RPMI8226 (cell line): ENCODE data around the gene ZNF700.
"Not testable (repeated sequence)": the region's sequence is repeated elsewhere in the genome, so short reads cannot be mapped to it uniquely, and the experiment has no call there.

ENCODE experiments used
- DNase-seq: peaks from one replicate; pipeline ENCODE4 v3.0.0-alpha.2; 2015

The ZNF700 gene

DNA sequence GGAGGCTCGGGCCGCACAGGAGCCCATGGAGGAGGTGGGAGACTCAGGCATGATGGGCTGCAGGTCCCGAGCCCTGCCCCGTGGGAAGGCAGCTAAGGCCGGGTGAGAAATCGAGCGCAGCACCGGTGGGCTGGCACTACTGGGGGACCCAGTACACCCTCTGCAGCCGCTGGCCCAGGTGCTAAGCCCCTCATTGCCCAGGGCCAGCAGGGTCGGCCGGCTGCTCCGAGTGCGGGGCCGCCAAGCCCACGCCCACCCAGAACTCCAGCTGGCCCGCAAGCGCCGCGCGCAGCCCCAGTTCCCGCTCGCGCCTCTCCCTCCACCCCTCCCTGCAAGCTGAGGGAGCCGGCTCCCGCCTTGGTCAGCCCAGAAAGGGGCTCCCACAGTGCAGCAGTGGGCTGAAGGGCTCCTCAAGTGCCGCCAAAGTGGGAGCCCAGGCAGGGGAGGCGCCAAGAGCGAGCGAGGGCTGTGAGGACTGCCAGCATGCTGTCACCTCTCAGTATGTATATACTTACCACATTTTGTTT lies 16.5 kb downstream of the ZNF700 start:
- DNase-seq = not testable (repeated sequence)

DNA sequence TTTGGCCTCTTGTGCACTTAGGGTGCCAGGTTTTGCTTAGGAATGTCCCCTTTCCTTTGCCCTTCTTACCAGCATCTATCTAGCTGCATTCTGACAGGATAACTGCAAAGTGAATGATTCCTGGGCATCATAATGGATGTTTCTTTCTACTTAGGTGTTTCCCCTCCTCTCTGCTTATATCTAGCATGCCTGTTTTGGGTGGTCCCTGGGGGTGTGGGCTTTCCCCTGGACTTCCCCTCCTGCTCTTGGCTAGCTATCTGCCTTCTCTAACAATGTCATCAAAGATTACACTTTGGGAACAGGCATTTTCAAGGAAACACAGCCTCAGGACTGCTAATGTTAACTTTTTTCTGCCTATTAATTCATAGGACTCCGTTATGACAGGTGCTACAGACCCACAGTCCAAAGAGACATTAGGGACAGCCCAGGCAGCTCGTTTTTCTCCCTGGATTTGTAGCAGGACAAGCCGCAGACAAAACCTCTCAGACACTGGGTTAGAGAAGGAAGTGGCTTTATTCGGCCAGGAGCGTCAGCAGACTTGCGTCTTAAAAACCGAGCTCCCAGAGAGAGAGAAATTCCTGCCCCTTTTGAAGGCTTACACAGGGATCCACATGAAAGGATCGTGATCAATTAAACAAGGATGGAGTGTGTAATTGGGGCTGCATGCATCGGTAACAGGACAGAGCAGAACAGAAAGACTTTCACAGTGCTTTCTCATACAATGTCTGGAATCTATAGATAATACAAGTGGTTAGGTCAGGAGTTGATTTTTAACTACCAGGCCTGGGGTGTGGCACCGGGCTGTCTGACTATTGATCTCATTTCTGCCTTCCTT lies 17.3 kb downstream of the ZNF700 start:
- DNase-seq = no peak

DNA sequence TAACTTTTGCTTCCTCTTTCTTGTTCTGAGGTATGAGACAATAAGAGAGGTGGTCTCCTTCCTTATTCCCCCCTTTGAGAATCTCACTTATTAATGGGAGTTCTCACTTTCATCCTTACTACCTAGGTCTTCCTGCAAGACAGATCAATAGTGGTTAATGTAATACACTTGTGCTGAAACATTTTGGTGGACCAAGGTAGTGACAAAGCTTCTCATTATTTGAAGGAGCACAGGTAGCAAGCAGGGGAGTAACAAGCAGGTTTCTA lies 17.9 kb downstream of the ZNF700 start:
- DNase-seq = no peak

DNA sequence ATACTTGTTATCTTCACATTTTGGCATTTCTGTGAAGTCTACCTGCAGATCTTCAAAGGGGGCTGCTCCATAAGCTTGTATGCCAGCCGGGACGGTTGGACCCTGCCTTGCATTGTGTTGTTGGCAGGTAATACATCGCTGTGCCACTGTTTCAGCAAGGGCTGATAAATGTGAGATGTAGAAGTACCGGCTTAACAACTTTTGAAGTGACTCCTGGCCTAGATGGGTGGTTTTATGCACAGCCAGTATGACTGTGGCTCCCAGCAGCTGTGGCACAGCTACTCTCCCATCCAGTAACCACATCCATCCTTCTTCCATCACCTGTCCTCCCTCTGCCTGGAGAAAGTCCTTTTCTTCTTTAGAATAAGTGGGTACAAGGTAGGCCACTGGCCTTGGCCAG lies 19.7 kb downstream of the ZNF700 start:
- DNase-seq = no peak

DNA sequence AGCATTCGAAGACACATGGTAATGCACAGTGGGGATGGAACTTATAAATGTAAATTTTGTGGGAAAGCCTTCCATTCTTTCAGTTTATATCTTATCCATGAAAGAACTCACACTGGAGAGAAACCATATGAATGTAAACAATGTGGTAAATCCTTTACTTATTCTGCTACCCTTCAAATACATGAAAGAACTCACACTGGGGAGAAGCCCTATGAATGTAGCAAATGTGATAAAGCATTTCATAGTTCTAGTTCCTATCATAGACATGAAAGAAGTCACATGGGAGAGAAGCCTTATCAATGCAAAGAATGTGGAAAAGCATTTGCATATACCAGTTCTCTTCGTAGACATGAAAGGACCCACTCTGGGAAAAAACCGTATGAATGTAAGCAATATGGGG lies 23.7 kb downstream of the ZNF700 start:
- no peak for DNase-seq

DNA sequence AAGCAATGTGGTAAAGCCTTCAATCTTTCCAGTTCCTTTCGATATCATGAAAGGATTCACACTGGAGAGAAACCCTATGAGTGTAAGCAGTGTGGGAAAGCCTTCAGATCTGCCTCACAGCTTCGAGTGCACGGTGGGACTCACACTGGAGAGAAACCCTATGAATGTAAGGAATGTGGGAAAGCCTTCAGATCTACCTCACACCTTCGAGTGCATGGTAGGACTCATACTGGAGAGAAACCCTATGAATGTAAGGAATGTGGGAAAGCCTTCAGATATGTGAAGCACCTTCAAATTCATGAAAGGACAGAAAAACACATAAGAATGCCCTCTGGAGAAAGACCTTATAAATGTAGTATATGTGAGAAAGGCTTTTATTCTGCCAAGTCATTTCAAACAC lies 24.3 kb downstream of the ZNF700 start:
- DNase-seq = no peak

DNA sequence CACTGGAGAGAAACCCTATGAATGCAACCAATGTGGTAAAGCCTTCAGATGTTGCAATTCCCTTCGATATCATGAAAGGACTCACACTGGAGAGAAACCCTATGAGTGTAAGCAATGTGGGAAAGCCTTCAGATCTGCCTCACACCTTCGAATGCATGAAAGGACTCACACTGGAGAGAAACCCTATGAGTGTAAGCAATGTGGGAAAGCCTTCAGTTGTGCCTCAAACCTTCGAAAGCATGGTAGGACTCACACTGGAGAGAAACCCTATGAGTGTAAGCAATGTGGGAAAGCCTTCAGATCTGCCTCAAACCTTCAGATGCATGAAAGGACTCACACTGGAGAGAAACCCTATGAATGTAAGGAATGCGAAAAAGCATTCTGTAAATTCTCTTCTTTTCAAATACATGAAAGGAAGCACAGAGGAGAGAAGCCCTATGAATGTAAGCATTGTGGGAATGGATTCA lies 24.7 kb downstream of the ZNF700 start:
- not testable (repeated sequence) for DNase-seq

DNA sequence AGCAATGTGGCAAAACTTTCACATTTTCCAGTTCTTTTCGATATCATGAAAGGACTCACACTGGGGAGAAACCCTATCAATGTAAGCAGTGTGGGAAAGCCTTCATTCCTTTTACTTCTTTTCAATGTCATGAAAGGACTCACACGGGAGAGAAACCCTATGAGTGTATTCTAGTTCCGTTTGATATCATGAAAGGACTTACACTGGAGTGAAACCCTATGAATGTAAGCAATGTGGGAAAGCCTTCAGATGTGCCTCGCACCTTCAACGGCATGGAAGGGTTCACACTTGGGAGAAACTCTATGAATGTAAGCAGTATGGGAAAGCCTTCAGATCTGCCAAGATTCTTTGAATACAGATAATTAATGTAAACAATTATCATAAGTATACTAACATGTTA lies 25.4 kb downstream of the ZNF700 start:
- DNase-seq = no peak

DNA sequence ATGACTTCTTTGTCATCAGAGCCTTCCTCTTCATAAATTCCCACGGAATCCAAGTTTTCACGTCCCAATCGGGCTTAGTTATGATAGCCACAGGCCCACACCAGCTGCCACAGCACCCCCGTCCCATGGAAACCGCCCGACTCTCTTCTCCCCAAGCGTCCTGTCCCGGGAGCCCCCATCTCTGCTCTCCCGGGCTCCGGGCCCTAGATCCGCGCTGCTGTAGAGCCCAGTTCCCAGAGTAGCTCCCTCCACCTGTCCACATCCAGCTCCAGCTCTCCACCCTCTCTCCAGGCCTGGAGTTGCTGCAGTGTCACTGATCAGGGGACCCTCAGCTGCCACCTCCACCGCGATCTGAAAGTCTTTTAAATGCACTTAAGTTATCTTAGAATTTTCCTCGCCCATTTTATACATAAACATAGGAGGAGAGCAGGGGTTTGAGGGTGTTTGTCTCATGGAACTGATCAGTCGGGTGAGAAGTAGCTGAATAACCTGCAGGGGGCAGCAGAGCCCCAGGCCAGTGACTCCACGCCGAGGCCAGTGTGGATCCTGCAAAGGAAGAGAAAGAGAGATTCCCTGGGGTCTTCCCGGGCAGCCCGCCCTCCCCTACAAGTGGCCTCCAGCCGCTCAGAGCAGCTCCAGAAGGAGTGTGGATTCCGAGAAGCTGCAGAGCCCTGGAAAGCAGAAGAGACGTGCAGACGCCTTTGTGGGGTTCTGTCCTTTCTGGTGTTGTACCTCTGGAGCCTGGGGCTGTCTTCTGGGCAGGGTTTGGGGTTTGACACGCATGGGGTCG lies 38.9 kb downstream of the ZNF700 start:
- DNase-seq = peak; percentile 79

DNA sequence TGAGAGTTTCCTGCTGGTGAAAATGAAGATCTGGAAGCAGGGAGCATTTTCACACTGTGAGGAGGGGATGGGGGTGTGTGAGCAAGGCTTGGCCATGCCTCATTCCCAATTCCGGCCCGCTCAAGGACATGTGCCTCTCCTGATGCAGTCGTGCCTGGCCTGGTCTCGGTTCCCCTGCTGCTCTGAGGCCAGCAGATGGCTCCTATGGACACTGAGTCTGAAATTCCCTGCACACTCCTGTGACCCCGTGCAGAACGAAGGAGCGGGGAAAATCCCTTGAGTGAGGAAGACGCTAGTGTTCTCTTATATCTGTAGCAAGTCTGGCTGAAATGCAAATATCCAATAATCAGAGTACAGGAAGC lies 39.6 kb downstream of the ZNF700 start:
- no peak for DNase-seq

DNA sequence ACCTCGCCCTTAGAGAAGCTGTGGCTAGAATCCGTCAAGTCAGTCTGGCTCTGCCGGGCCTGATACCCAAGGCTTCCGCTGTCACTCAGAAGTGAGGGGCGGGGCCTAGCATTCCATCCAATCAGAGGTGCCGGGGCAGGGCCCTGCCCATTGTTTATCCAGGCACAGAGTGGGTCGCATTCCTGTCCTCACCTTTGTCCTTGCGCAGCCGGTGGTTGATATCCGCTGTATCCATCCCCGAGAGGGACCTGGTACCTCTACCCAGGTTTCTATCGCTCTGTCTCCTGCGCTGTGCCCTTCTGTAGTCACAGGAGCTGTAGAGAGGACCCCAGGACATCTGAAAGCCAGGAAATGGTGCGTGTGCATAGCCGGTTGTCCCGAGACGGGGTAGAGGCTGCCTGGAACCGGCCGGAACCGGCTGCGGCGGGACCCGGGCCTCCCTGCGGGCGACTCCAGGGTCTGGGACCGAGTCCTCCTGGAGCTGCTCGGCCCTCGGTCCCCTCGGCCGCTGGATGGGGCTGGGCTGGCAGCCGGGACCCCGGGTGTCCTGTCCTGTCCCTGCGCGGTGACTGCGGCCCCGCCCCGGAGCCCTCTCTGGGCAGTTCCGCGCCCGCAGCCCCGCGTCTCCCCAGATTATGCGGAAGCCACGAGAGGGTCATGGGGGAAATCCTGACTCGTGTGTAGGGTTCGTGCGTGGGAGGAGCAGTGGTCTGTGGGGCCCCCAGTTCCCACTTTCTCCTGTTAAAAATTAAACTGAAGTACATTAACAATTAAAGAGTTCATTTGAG lies 40.1 kb downstream of the ZNF700 start, which contains the start of gene ZNF763:
TSS of gene ZNF763 (plus strand) at position 183 of the 788 bp plus-strand sequence. CDS start at position 352, 169 bp downstream.
- DNase-seq = peak; percentile 94

DNA sequence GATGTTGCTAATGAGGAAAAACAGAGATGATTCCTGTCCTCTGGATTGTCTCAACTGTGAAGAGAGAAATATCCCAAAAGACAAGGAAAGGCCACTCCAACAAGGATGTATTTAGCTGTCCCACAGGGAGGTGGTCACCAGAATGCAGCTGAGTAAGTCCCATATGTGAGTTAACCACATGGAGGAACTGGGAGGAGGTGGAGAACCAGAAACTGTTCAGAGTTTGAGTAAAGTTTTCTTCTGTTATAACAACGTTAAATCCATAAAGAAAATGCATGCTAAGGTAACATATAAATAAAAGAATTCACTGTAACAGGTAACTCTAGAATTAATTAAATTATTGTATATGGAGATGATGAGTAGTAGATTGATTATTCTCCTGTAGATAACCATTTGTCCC lies 45.3 kb downstream of the ZNF700 start:
- no peak for DNase-seq

DNA sequence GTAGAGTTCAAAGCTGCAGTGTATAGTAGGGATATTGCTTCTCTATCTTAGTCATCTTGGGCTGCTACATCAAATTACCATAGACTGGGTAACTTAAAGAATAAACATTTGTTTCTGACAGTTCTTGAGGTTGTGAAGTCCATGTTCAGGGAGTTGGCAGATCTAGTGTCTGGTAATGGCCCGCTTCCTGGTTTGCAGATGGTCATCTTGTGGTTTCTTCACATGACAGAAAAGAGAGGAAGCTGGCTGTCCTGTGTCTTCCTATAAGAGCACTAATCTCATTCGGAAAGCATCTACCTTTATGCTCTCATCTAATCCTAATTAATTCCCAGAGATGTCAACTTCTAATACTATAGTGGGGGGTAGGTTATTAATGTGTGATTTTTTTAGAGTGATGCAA lies 46.1 kb downstream of the ZNF700 start:
- DNase-seq = no peak

DNA sequence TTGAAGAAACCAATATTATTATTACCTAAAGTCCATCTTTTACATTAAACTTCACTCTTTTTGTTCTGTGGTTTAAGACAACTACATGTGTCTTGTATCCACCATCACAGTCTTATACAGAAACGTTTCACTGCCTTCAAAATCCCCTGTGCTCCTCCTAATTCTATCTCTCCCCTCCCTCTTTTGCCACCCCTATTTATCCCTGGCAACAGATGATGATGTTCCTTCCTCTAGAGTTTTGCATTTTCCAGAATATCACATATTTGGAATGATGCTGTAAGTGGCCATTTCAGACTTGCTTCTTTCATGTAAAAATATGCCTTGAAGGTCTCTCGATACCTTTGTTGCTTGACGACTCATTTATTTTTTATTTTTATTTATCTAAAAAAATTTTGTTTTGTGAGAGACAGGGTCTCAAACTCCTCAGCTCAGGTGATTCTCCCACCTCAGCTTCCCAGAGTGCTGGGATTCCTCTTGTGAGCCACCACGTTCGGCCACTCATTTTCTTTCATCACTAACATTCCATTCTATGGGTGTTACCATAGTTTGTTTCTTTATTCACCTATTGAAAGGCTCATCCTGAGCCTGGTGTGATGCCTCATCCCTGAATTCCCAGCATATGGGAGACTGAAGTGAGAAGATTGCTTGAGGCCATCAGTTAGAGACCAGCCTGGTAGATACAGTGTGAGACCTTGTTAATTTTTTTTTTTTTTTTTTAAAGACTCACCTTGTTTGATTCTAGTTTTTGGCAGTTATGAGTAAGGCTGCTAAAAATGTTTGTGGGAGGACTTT lies 48.3 kb downstream of the ZNF700 start:
- no peak for DNase-seq

DNA sequence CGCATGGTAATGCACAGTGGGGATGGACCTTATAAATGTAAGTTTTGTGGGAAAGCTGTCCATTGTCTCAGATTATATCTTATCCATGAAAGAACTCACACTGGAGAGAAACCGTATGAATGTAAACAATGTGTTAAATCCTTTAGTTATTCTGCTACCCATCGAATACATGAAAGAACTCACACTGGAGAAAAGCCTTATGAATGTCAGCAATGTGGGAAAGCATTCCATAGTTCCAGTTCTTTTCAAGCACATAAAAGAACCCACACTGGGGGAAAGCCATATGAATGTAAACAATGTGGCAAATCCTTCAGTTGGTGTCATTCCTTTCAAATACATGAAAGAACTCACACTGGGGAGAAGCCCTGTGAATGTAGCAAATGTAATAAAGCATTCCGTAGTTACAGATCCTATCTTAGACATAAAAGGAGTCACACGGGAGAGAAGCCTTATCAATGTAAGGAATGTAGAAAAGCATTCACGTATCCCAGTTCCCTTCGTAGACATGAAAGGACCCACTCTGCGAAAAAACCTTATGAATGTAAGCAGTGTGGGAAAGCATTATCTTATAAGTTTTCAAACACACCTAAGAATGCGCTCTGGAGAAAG lies 53.7 kb downstream of the ZNF700 start:
- no peak for DNase-seq

DNA sequence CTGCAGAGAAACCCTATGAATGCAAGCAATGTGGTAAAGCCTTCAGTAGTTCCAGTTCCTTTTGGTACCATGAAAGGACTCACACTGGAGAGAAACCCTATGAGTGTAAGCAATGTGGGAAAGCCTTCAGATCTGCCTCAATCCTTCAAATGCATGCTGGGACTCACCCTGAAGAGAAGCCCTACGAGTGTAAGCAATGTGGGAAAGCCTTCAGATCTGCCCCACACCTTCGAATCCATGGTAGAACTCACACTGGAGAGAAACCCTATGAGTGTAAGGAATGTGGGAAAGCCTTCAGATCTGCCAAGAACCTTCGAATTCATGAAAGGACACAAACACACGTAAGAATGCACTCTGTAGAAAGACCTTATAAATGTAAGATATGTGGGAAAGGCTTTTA lies 54.6 kb downstream of the ZNF700 start:
- DNase-seq = no peak

DNA sequence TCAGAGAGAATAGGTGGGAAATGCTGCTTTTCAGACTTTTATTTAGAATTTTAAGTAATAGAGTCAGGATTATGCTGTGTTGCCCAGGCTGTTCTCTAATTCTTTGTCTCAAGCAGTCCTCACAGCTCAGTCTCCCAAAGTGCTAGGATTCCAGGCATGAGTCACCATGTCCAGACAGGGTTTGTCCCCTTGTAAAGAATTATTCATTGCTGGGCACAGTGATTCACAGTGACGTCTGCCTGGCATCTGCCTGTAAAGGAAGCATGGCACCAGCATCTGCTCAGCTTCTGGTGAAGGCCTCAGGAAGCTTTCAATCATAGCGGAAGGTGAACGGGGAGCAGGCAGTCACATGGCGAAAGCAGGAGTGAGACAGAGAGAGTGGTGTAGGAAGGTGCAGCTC lies 57.6 kb downstream of the ZNF700 start:
- DNase-seq = no peak

DNA sequence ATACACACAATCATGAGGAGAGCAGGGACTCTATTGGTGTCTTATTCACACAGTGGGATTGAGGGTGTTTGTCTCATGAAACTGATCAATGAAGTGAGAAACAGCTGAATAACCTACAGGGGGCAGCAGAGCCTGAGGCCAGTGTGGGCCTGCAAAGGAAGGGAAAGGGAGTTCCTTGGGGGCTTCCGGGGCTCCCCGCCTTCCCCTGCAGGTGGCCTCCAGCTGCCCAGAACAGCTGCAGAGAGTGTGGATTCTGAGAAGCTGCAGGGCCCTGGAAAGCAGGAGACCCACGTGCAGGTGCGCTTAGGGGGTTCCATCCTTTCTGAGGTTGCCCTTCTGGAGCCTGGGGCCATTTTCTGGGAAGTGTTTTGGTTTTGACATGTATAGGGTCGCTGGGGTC lies 60.1 kb downstream of the ZNF700 start:
- peak; percentile 42 for DNase-seq

DNA sequence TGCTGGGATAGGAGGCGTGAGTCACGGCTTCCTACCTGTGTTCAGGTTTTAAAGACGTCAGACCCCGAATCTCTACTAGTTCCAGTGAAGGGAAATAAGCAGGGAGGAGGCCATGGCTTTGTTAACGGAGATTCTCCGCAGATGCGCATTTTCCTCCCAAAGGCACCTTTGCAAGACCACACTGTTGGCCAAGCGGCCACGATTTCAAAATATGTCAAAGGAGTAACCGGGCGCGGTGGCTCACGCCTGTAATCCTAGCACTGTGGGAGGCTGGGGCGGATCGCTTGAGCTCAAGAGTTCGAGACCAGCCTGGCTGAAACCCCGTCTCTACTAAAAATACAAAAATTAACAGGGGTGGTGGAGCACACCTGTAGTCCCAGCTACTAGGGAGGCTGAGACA lies 61.8 kb downstream of the ZNF700 start:
- DNase-seq = no peak

DNA sequence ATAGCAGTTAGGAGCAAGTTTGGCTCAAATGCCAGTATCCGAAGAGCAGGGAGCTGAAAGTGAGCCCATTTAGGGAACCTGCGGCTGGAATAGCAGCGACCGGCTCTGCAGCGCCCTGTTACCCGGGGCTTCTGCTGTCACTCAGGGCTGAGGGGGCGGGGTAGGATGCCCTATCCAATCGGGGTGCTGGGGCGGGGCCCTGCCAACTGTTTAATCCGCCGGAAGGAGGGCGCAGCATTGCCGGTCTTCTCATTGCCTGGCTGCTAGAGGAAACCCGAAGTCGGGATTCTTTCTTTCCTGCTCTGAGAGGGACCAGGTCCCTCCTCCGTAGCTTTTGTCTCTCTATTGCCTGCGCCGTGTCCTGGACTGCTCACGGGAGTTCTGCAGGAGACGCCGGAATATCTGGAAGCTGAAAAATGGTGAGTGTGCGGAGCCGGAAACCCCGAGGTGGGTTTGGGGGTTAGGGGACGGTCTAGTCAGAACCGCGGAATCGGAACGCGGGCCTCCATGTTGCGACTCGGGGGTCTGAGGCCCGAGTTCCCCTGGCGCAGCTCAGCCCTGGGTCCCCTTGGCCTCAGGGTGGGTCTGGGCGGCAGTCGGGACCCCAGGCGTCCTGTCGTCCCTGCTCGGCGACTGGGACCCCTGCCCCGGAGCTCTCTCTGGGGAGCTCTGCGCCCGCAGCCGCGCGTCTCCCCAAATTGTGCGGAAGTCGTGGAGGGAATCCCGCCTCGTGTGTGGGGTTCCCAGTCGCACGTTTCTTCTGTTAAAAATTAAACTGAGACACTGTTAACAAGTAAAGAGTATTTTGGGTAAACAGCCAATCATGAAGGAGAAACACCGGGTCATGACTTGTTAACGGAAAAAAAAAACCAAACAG lies 62.7 kb downstream of the ZNF700 start:
- DNase-seq = peak; percentile 96

DNA sequence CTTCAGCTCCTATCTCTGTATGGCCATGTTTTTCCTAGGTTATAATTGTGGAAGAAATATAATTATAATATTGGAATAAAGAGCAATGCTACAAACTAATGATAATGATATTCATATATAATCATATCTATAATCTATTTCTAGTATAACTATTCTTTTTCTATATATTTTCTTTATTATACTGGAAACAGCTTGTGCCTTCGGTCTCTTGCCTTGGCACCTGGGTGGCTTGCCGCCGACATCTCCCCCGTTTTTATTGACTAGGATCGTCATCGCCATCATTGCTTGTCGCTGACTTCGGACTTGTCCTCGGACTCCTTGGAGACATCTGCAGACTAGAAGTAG lies 64.2 kb downstream of the ZNF700 start:
- DNase-seq = no peak
